G401 (cell line): ENCODE results near the gene NUCKS1. TPM values are rescaled to one million over a fixed set of nuclear protein-coding genes. Genes with fewer than 3 reads are reported as not detected.

Source experiments
- DNase-seq: peaks from one replicate; pipeline ENCODE4 v3.0.0-alpha.2; 2015; ENCODE audit warnings: low spot score
- in situ Hi-C: cut with HindIII; loops from 2 replicates; pipeline ENCODE4 v1.10.0; 2016; ENCODE audit warnings: low sequenced_read_pairs, mixed read lengths
- total RNA-seq: library from RNA; depleted of rRNA; stranded (reverse); fragments of >200 nt; shearing (Covaris generic); gene quantifications from 2 replicates; pipeline ENCODE4 v1.2.3, GENCODE V29; 2014

Gene NUCKS1
- total RNA-seq, 1 experiment from 2014 or later, result 190 TPM

DNA sequence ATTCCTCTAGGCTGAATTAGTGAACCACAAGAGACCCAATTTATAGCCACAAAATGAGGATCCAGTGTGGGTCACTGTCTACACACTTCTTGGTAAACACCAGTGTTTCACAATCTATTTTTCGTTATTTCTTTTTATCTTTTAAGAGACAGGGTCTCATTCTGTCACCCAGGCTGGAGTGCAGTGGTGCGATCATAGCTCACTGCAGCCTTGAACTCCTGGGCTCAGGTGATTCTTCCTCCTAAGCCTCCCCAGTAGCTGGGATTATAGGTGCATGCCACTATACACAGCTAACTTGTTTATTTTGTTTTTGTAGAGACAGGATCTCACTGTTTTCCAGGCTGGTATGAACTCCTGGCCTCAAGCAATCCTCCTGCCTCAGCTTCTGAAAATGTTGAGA lies 40.3 kb downstream of the NUCKS1 start:
- in situ Hi-C loops, result loop anchor here (25.0 kb wide), 1 partner anchor 122 kb away; no protein-coding TSS in a partner anchor
- no peak for DNase-seq

DNA sequence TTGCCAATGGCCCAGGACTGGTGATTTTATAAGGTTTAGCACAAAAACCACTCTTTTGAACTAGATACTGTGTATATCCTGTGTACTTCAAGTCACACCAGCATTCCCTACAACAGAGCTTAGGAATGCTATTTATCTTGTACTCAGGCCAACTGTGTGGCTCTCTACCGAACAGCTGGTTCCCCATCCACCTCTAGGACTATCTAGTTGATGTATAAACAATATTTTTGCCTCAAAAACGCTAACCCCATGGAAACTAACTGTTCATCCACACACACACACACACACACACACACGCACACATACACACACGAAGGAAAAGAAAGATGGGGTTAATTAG lies 41.0 kb downstream of the NUCKS1 start:
- DNase-seq, result no peak
- in situ Hi-C loops, result loop anchor here (25.0 kb wide), 1 partner anchor 122 kb away; no protein-coding TSS in a partner anchor

DNA sequence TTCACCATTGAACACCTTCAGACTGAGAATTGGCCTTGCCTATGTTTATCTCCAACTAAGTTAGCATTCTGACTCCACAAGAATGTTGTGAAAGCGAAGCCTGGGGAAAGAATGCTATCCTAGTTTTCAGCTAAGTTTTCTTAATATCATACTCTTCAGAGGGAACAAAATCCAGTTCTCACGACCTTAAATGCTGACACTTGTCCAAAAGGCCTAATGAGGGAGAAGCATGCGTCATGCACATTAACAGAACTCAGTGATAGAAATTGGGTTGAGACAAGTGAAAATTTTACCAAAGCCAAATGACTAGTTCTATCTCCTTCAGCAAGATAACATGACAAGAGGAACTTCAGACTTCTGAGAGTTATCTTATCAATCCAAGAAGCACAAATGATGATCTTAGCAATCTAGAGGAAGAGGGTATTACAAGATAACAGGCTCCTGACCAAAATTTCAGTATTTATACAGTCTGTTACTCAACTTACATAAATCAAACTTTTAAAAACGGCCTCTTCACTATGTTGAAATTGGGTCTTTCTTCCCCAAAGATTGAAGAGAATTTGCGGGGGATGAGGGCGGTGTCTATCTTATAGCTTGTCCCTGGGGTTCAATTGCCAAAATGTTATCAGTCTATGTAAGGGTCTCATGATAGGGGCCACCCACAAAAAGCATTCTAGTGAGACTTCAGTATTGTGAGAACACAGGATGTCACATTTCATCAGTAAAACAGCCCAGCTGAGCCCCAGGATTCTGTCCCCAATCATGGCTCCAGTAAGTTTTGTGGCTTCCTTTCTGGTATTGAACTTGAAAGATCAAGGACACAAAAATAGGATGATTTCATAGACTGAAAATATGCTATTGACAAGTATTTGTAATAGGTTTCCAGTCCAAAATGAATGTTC lies 43.1 kb downstream of the NUCKS1 start:
- in situ Hi-C loops, result loop anchor here (25.0 kb wide), 1 partner anchor 120 kb away; no protein-coding TSS in a partner anchor

DNA sequence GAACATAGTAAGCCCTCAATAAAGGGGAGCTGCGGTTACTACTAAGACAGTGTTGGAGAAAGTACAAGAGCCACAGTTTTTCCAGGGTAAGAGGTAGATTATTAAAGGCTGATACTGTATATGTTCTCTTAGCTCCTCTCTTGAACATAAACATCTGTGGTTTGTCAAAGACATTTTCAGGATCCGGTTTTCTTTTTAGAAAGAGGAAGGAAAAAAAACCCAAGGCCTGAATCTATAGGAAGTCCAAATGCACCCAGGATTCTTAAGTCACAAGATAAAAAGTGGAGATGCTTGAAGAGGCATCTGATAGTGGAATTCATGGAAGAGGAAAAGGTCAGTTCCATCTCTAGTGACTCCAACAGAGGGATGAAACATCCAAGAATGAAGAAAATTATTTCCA lies 45.1 kb downstream of the NUCKS1 start:
- DNase-seq, result no peak
- in situ Hi-C loops, result loop anchor here (25.0 kb wide), 1 partner anchor 118 kb away; no protein-coding TSS in a partner anchor

More for the DNA sequence above, 43.1 kb downstream of the NUCKS1 start:
- DNase-seq, result no peak

DNA sequence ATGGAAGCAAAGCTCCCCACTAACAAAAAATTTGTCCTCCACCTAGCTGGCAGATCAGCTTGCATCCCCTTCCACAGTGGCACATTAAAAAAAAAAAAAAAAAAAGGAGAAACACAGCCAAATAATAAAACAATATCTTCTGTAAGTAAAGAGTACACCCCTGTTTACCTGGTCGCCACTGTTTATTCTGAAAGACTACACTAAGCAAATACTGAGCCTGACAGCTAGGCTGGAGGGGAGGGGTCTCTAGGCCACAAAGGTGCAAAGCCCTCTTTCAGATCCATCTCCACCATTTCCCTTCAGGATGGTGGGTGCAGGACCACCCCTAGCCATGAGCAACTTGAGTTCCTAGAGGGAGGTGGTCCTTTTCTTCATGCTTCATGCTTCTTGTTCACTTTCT lies 46.9 kb downstream of the NUCKS1 start:
- no peak for DNase-seq
- in situ Hi-C loops, result loop anchor here (25.0 kb wide), 1 partner anchor 116 kb away; no protein-coding TSS in a partner anchor

DNA sequence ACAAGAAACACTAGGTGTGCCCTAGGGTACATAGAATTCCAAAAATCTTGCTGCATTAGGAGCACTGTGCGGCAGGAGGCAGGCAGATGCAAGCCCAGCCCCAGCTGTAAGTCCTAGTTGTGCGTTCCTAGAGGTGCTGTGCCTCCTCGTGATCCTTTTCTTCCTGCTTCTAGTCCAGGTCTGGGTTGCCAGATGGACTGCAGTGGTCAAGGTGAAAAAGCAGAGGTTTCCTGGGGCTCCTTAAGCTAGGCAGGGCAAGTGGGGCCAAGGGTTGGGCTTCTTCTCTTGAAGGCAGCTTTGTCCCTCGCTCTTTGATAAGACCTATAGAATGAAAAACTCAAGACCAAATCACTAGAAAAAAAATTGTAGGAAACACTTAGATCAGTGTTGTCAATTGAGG lies 48.1 kb downstream of the NUCKS1 start:
- in situ Hi-C loops, result loop anchor here (25.0 kb wide), 1 partner anchor 115 kb away; no protein-coding TSS in a partner anchor
- DNase-seq, result no peak

DNA sequence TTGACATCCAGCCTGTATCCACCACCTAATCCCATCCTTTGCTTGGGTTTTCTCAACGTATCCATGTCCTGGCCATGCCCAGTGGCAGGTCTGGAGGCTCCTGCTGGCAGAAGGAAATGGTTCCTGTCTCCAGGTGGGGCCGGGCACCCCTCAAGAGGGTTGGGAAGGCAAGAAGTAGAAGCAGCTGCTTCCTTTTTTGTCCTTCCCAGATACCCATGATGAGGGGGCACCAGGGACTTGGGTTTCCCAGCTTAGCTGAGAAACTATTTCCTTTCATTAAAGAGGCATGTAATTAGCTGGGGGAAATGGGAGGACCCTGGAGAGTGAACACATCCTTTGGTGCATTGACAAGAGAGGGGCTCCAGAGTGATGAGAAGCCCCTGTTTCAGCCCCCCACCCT lies 48.6 kb downstream of the NUCKS1 start:
- no peak for DNase-seq
- in situ Hi-C loops, result loop anchor here (25.0 kb wide), 1 partner anchor 114 kb away; no protein-coding TSS in a partner anchor

DNA sequence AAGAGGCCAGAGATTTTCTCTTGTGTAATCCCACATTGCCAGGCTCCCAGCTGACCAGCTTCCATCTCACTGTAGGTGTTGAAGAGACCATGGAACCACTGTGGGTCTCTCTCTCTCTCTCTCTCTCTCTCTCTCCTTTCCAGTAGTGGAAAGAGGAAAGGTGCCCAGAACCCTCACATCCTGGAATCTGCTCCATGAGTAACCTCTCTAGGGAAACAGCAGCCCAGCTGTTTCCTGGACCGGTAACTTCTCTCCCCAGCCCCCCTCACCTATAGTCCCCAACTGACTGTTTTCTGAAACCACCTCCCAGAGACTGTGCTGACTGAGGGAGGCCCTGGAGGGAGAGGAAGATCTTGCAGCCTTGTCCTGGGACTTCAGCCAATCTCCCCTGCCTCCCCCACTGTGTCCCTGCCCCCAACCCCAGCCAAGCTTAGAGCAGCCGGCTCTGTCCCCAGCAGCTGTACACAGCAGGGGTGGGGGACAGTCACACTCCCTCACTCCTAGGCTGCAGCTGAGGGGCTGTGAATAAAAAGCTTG lies 49.0 kb downstream of the NUCKS1 start:
- no peak for DNase-seq
- in situ Hi-C loops, result loop anchor here (25.0 kb wide), 1 partner anchor 114 kb away; no protein-coding TSS in a partner anchor

DNA sequence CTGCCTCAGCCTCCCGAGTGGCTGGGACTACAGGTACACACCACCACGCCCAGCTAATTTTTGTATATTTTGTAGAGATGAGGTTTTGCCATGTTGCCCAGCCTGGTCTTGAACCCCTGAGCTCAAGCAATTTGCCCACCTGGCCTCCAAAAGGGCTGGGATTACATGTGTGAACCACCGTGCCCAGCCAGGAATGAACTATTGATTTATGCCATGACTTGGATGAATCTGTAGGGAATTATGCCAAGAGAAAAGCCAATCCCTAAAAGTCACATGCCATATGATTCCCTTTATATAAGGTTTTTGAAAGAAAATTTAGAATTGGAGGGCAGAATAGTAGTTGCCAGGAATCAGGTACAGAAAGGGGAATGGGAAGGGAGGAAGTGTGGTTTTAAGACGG lies 50.6 kb downstream of the NUCKS1 start:
- in situ Hi-C loops, result no loop called here
- no peak for DNase-seq

DNA sequence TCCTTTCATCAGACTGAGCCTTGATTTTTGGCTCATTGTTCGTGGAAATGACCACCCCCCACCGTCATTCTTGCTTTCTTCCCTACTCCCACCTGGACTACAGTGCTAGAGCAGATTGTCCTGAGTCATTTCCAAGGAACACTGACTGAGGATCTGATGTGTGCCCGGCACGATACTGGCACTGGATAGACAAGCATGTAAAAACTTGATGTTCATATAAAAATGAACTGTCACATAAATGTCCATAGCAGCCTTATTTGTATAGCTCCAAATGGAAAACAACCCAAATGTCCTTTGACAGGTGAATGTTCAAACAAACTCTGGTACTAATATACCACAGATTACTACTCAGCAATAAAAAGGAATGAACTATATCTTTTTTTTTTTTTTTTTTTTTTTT lies 51.1 kb downstream of the NUCKS1 start:
- in situ Hi-C loops, result no loop called here
- DNase-seq, result no peak

DNA sequence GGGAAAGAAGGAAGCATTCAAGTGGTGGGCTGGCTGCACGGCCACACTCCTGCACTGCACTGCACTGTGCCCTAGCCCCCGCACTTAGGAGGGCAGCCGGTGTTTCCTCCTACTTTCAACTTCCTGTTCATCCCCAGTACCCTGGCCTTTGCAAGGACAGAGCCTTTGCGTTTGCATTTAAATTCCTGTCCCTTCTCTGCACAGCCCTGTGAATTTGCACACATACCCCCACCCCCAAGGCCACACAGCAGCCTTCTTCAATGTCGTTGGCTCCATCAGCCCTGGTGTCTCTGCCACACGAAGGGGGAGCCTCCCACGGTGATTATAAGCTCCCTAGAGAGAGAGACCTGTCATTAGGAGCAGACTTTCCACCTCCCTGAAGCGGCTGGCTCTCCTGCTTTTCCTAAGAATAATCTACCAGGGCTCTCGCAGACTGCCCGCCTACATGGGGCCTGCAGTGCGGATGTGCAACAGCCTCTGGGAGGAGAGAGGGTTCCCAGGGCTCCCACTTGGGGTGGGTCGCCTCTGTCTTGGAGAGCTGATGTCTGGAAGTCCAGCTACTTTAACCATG lies 56.5 kb downstream of the NUCKS1 start:
- no peak for DNase-seq
- in situ Hi-C loops, result no loop called here

DNA sequence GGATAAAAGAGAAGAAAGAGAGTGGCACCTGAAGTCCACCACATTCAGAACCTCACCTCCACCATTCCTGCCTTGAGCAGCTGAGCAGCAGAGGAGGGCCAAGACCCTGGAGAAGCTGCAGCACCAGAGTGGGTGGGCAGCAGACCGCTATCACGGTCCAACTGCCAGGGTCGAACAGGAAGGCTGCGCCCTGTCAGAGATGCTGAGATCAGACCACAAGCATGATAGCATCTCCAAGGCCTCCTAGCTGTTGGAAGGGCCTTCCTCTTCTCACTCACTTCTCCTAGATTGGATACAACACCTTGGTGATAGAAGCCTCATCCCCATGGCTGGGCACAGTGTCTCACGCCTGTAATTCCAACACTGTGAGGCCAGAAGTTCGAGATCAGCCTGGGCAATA lies 57.6 kb downstream of the NUCKS1 start:
- in situ Hi-C loops, result no loop called here
- no peak for DNase-seq

DNA sequence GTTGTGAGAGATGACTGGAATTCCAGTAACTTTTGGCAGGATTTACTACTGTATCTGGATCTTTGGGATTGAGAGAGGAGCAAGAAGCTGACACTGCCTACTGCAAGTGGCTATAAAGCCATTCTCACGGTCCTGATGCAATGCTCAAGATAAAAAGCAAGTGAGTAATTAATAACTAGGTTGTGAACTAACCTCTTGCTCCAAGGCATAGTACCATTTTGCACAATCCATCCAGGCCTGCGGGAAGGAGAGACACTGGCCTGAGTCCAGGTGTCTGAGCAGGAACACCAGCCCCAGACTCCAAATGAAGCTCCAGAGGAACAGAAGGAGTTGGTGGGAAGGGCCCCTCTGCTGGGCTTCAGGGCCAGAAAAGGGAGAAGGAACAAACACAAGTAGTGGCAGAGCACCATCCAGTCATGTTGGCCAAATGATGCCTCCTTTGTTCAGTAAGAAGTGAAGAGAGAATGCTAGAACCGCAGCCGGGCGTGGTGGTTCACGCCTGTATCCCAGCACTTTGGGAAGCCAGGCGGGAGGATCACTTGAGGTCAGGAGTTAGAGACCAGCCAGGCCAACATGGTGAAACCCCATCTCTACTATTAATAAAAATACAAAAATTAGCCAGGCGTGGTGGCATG lies 59.7 kb downstream of the NUCKS1 start:
- DNase-seq, result no peak
- in situ Hi-C loops, result no loop called here

DNA sequence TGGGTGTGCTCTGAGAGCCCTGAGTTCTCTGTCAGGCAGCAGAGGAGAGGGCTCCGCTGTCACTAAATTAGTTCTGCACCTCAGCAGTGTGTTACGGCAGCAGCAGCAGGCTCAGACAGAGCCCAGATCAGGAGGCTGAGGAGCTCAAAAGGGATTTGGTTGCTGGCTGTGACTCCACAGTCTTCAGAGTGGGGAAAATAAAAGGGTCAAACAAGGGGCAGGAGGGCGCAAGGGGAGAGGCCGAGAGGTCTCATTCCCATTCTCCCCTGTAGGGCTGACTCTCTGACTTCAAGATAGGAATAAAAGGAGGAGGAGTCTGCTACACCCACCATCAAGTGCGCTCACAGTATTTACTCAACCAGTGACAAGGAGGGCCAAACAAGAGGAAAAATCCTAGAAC lies 60.5 kb downstream of the NUCKS1 start:
- in situ Hi-C loops, result no loop called here
- no peak for DNase-seq

DNA sequence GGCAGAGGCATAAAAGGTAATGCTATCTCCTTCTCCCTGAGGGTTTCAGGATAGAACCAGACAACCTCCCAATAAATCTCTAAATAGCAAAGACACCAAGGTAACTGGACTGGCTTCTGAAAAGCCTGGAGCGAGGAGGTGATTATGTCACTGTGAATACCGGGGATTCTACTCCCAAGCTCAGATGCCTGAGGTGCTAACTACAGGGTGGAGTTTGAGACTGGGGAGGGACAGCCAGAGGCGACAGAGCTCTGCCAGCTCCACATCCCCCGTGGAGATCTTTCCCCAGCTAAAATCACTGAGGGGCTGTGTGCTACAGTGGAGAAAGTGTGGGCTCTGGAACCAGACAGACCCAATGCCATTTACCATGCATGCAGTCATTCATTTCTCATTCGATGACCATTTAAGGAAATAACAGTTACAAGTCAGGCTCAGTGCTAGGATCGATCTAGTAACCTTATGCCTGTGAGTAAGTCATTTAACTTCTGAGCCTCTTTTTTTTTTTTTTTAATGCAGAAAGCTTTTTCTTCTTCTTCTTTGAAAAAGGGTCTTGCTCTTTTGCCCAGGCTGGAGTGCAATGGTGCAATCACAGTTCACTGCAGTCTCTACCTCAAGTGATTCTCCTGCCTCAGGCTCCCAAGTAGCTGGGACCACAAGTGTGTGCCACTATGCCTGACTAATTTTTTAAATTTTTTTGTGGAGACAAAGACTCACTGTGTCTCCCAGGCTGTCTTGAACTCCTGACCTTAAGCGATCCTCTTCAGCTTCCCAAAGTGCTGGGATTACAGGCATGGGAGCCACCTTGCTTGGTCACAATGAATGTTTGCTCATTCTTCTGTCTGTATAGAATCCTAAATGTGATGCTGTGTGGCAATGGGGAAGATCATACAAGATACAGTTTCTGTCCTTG lies 61.6 kb downstream of the NUCKS1 start:
- in situ Hi-C loops, result no loop called here
- no peak for DNase-seq

DNA sequence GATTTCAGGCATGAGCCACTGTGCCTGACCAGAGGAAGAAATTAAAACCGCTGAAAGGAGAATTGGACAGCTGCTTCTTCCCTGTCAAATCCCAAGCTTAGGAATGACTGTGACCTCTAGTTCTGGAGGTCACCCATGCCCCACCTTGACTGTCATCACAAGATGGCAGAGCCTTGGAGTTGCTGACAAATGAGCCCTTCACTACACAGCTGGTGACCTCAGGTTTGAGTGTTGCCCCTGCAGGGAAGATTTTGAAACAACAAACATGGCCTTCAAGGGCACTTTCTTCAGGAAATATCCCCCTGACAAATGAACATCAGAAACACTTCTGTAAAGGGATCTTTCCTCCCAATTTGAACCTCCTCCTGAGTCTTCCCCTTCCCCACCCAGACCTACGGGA lies 62.7 kb downstream of the NUCKS1 start:
- in situ Hi-C loops, result no loop called here
- no peak for DNase-seq

DNA sequence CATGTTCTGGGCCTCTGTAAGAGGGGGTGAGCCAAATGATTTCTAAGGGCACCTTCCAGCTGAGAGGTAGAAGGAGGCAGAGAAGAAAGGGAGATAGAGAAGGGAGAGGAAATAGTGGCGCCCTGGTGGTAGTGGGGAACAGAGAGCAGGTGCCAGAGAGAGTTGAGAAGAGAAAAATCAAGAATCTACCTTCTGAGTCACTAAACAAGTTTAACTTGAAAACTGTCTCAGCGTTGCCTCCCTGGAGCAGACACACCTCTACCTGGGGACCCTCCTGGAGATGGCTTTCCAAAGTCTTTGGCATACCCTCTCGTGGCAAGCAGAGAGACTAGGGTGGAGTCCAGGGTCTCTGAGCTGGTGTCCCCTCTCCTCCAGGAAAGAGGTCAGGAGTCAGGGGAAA lies 68.6 kb downstream of the NUCKS1 start:
- DNase-seq, result no peak
- in situ Hi-C loops, result no loop called here

DNA sequence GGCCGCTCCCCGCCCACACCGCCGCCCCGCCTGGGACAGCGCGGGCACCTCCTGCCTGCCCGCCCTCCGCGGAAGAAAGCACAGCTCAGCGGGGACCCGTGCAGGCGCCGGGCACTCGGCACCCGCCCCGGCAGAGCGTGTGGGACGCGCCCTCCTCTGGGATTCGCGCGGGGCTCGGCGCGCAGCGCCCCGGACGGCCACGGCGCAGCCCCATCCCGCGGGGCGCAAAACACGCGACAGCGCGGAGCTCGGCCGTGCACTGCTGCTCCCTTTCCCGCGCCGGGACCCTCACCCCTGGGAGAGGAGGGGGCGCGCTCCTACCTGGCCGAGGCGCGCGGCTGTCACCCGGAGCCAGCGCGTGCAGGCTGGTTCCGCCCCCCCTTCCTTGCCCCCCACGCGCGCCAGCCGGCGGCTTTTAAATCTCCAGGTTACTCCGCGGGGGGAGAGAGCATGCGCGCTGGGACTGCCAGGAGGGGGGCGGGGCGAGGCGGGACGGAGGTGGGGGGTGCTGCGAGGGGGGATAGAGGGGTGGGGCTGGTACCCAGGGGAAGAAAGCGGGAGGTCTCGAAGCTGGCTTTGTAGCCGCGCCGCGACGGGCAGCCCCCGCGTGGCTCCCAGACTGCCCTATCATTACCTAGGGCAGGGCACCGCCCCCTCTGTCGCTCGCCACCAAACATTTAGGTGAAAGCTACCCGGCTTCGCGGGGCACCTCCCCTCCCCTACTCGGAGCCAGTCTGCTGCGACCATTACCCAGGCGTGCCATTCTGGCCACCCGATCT lies 69.7 kb downstream of the NUCKS1 start, which contains the start of gene SLC45A3:
Gene SLC45A3 (minus strand): TSS at position 437 of the 779 bp plus-strand sequence. CDS start 15,853 bp downstream, outside the sequence.
- in situ Hi-C loops, result no loop called here
- peak; percentile 32 for DNase-seq
